NT2/D1 (cell line): ENCODE results near the gene GPR183.

Source experiments
- SUZ12 ChIP-seq: IDR thresholded peaks from 2 replicates; pipeline ENCODE4 v1.6.1; 2011; ENCODE audit not compliant: insufficient read length, insufficient read depth; ENCODE audit errors: extremely low read depth
- YY1 ChIP-seq: IDR thresholded peaks from 2 replicates; pipeline ENCODE4 v1.6.1; 2011; ENCODE audit not compliant: insufficient read length, insufficient read depth
- ZNF274 ChIP-seq: IDR thresholded peaks from 2 replicates; pipeline ENCODE4 v1.6.1; 2011; ENCODE audit warnings: mild to moderate bottlenecking, low read depth, low read length

DNA sequence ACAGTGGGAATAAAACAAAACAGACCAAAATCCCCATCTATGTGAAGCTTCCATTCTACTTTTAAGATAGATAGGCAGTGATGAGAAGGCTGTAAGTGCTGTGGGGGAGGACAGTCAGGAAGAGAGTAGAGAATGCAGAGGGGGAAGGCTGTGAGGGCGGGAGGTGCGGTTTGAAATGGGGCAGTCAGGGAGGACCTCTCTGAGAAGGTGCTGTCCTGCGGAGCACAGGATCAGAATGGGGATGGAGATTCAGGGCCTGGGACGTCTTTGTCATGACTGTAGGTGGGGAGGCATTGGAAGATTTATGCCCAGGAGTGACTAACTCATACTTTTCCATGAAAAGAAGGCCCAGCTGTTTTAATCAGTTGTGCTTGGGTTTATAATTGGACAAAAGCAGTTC is 3.9 kb upstream of the GPR183 start:
- TF ChIP-seq ZNF274 = no peak
- no peak for TF ChIP-seq SUZ12
- no peak for TF ChIP-seq YY1
